DOHH2 (cell line): ENCODE results near the gene TUBB1.

ENCODE experiments used
- H3F3A ChIP-seq: fragments of 200-600 bp; sonication (generic), shearing (Covaris generic); 2 replicates; pipeline ENCODE4 v1.6.0; 2016; ENCODE audit warnings: antibody characterized with exemption, mild to moderate bottlenecking; ENCODE audit not compliant: control insufficient read depth, insufficient read depth
- H3K27ac ChIP-seq: fragments of 200-600 bp; sonication (generic); 2 replicates; pipeline ENCODE4 v1.5.1; 2014; ENCODE audit warnings: low read depth, mild to moderate bottlenecking, low read length, moderate library complexity
- H3K27me3 ChIP-seq: fragments of 200-600 bp; sonication (generic); 2 replicates; pipeline ENCODE4 v1.6.1; 2014; ENCODE audit warnings: mild to moderate bottlenecking, low read length, mixed read lengths; ENCODE audit not compliant: control insufficient read depth
- H3K36me3 ChIP-seq: fragments of 200-600 bp; sonication (generic); 2 replicates; pipeline ENCODE4 v1.6.1; 2014; ENCODE audit warnings: mild to moderate bottlenecking, low read length, moderate library complexity, mixed read lengths; ENCODE audit not compliant: control insufficient read depth
- H3K4me1 ChIP-seq: fragments of 200-600 bp; sonication (generic); 2 replicates; pipeline ENCODE4 v1.6.1; 2014; ENCODE audit warnings: mild to moderate bottlenecking, low read length, mixed read lengths; ENCODE audit not compliant: control insufficient read depth
- H3K4me2 ChIP-seq: fragments of 200-600 bp; sonication (generic); 2 replicates; pipeline ENCODE4 v1.6.0; 2014; ENCODE audit warnings: mild to moderate bottlenecking, low read length, moderate library complexity
- H3K4me3 ChIP-seq: fragments of 200-600 bp; sonication (generic); 2 replicates; pipeline ENCODE4 v1.5.1; 2014; ENCODE audit warnings: mild to moderate bottlenecking, low read length, mixed read lengths
- H3K79me2 ChIP-seq: fragments of 200-600 bp; sonication (generic); 2 replicates; pipeline ENCODE4 v1.6.1; 2014; ENCODE audit warnings: mild to moderate bottlenecking, low read length, mixed read lengths; ENCODE audit not compliant: control insufficient read depth
- H3K9me2 ChIP-seq: fragments of 200-600 bp; sonication (generic); replicated peaks from 2 replicates; pipeline ENCODE4 v1.6.1; 2014; ENCODE audit warnings: mild to moderate bottlenecking, low read length, mixed read lengths; ENCODE audit not compliant: control insufficient read depth
- H3K9me3 ChIP-seq: fragments of 200-600 bp; sonication (generic); 2 replicates; pipeline ENCODE4 v1.6.1; 2014; ENCODE audit warnings: antibody characterized with exemption, low read length, mixed read lengths; ENCODE audit not compliant: control insufficient read depth, insufficient read depth
- H4K20me1 ChIP-seq: fragments of 200-600 bp; sonication (generic); 2 replicates; pipeline ENCODE4 v1.6.0; 2014; ENCODE audit warnings: low read depth, mild to moderate bottlenecking, antibody characterized with exemption, low read length, moderate library complexity; ENCODE audit not compliant: control insufficient read depth, insufficient read depth
- EZH2phosphoT487 ChIP-seq: fragments of 200-600 bp; sonication (generic); IDR thresholded peaks from 2 replicates; pipeline ENCODE4 v1.6.1; 2017; ENCODE audit warnings: borderline replicate concordance, mild to moderate bottlenecking, antibody characterized with exemption, low read length, moderate library complexity, mixed read lengths
- TF ChIP-seq, protein P1 (sequence below): fragments of 200-600 bp; sonication (generic); IDR thresholded peaks from one replicate; pipeline ENCODE4 v1.5.1; 2014; ENCODE audit warnings: antibody characterized with exemption, mild to moderate bottlenecking, low read depth, low read length; ENCODE audit not compliant: poor library complexity, severe bottlenecking

Gene TUBB1

GRCh38 chr20:58998656-58999055, 20.6 kb upstream of the TUBB1 start:
- Histone ChIP-seq H3K4me2 (no peak overlapping the region), H4K20me1 (peaks cover 9% of the 10 kb centered on the region), H3K9me3 (no peaks in the 10 kb centered on the region), H3K4me3 (no peak overlapping the region), H3K9me2 (no peaks in the 10 kb centered on the region), H3K4me1 (peaks cover 18% of the 10 kb centered on the region), H3K27ac (no peak overlapping the region), H3K36me3 (peaks cover 90% of the 10 kb centered on the region), H3K79me2 (peaks cover 37% of the 10 kb centered on the region), H3K27me3 (no peaks in the 10 kb centered on the region), H3F3A (peaks cover 21% of the 10 kb centered on the region)
- TF ChIP-seq EZH2phosphoT487 = no peak
- TF ChIP-seq, protein P1, sequence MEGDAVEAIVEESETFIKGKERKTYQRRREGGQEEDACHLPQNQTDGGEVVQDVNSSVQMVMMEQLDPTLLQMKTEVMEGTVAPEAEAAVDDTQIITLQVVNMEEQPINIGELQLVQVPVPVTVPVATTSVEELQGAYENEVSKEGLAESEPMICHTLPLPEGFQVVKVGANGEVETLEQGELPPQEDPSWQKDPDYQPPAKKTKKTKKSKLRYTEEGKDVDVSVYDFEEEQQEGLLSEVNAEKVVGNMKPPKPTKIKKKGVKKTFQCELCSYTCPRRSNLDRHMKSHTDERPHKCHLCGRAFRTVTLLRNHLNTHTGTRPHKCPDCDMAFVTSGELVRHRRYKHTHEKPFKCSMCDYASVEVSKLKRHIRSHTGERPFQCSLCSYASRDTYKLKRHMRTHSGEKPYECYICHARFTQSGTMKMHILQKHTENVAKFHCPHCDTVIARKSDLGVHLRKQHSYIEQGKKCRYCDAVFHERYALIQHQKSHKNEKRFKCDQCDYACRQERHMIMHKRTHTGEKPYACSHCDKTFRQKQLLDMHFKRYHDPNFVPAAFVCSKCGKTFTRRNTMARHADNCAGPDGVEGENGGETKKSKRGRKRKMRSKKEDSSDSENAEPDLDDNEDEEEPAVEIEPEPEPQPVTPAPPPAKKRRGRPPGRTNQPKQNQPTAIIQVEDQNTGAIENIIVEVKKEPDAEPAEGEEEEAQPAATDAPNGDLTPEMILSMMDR = no peak

DNA sequence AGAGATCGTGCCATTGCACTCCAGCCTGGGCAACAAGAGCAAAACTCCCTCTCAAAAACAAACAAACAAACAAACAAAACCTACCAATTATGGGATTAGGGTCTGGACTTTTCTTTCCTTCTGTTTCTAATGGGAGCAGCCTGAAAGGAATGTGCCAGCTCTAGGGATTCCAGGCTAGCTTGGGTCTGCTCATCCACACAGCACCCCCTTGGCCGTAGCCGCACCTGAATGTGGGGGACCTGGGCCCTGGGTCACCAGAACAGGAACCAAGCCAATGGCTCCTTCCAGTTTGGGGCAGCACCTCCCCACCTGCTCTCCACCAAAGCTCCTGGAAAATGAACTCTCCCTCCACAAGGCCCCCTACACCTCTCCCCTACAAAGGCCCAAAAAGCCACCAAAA, 18.9 kb upstream of the TUBB1 start:
- Histone ChIP-seq H3K36me3 (peaks cover 81% of the 10 kb centered on the region), H3K9me3 (no peaks in the 10 kb centered on the region), H3K4me3 (no peak overlapping the region), H3F3A (peaks cover 18% of the 10 kb centered on the region), H4K20me1 (peaks cover 16% of the 10 kb centered on the region), H3K4me2 (no peak overlapping the region), H3K27me3 (no peaks in the 10 kb centered on the region), H3K27ac (no peak overlapping the region), H3K4me1 (peaks cover 24% of the 10 kb centered on the region), H3K79me2 (peaks cover 50% of the 10 kb centered on the region), H3K9me2 (no peaks in the 10 kb centered on the region)
- no peak for TF ChIP-seq EZH2phosphoT487
- TF ChIP-seq, protein P1 = no peak

DNA sequence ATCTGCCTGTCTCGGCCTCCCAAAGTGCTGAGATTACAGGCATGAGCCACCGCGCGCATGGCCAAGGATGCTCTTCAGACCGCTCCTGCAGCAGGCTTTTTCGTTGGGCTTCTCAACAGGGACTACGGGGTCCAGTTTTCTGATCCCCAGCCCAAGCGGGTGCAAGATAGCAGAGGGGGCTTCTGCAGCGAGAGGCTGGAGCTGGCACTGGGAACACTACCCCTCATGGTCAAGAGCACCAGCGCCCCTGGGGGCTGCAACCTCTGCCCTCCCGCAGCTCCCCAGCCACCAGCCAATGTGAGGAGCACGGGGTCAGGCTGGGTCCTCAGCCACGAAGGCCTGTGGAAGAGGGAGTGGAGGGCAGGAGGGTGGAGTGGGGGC, 18.2 kb upstream of the TUBB1 start:
- Histone ChIP-seq H4K20me1 (peaks cover 16% of the 10 kb centered on the region; the same call in 1 of the 2 replicates), H3K27me3 (no peaks in the 10 kb centered on the region), H3K4me2 (no peak overlapping the region), H3K4me3 (no peak overlapping the region), H3K27ac (no peak overlapping the region), H3K79me2 (peaks cover 56% of the 10 kb centered on the region), H3K9me2 (no peaks in the 10 kb centered on the region), H3K9me3 (no peaks in the 10 kb centered on the region), H3K36me3 (peaks cover 81% of the 10 kb centered on the region), H3F3A (peaks cover 21% of the 10 kb centered on the region), H3K4me1 (peaks cover 31% of the 10 kb centered on the region)
- no peak for TF ChIP-seq EZH2phosphoT487
- TF ChIP-seq, protein P1 = no peak
